HG03097 (cell line): Measurements from ENCODE around the gene DUSP14.
"Not testable (repeated sequence)": the region's sequence is repeated elsewhere in the genome, so short reads cannot be mapped to it uniquely, and the experiment has no call there.

ENCODE experiments used
- ATAC-seq: cut with Tn5 transposase; IDR thresholded peaks from one replicate; pipeline ENCODE4 v1.9.1; 2021; ENCODE audit not compliant: unreplicated experiment, low FRiP score

Gene DUSP14

DNA sequence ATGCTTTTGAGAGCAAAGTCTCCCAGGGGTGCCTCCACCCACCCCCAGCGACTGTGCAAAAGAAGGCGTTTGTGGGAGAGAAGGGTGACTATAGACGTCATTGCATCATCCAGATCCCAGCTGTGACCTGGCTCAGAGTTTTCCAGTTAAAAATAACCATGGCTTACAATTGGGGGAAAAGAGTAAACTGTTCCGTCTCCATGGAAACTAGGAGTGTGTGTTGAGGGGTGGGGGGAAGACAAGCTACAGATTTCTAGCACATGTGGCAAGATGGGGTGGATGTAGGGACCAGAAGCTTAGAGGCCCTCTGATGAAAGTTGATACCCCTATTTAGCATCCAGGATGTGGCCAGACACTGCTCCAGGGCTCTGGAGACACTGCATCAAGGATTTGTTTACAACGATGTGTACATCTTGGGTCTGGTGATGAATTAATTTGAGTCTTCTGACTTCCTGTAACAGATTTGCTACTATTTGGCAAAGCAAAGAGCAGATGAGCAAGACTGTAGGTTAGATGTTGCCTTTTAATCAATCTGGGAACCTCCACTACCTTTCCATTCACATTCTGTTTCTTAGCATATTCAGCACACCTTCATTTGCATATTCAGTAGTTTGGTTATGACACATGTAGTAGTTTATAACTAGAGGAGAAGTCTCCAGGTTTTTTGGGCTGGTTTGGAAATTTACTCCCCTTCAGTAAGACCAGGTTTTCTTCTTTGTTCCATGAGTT, 6.2 kb upstream of the DUSP14 start:
- no peak for ATAC-seq

DNA sequence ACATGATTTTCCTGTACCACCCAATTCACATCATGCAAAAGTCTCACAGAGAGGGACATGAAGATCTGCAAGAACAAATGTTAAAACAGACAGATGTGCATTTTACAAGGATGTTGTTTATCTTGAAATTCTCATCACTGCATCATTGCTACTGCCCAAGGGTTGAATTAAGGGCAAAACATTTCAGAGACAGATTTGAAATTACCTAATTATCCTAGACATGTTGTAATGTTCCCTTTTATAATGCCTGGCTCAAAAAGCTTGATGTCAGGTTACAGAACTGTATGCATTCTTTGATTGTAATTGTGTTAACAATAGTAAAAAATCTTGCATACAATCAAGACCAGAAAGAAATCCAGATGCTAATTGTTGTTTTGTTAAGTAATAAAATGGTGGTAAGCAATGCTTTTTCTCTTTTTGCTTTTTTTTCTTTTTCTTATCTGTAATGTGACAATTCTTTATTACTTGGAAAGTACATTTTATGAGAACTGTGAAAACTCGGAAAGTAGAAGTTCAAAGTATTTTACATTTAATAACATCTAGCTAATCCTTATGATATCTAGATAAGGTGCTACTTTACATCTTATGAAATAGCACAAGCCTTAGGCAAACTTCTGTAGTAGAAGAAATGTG, 3.6 kb upstream of the DUSP14 start:
- no peak for ATAC-seq

DNA sequence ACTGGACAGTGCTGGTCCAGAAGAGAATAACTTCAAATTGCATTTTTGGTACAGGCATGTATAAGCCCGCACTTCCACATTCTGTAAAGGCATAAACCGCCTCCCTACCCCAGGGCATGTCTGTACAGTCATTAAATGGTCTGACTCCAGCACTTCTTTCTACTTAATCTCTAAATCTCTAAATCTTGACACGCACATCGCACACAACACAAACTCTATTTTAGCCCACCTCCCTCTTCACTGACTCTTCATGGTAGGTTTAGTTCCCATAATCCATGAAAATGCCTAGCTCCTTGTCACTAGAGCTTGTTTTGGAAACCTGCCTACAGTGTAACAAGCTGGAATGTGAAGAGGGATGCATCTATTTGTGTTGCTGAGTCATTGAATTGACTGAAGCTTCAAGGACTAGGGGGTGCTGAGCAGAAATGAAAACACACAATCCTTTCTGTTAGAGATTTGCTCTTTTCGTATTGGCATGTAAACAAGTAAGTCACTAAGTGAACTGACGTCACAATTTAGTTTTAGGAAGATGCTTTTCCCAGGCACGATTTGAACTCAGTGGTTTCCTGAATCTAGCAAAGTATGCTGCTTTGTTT, 1.6 kb upstream of the DUSP14 start:
- ATAC-seq = no peak

DNA sequence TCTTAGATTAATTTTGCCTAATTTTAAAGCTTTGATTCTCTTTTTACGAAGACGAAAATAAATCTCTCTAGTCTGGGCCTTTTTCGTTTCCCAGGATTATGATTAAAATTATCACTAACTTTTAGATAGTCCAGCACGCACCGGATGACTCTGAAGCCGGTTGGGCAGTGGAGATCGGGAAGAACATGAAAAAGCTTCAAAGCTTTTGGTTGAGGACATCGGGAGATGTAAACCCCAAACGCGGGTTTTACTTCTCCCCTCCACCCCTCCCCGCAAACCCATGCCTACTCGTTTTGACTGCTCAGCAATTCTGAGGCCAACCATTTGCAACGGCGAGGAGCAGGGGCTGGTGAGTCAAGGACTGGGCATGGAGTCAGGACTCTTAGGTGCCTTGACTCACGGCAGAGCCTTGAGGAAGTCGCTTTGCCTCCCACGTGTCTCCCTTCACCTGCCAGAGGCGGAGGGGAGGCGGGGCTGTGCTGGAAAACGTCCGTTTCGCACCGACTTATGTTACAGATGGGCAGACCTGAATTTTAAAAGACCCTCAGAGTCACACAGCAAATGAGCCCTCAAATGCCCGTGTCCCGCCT, 989 bp upstream of the DUSP14 start:
- peak; percentile 15 for ATAC-seq

DNA sequence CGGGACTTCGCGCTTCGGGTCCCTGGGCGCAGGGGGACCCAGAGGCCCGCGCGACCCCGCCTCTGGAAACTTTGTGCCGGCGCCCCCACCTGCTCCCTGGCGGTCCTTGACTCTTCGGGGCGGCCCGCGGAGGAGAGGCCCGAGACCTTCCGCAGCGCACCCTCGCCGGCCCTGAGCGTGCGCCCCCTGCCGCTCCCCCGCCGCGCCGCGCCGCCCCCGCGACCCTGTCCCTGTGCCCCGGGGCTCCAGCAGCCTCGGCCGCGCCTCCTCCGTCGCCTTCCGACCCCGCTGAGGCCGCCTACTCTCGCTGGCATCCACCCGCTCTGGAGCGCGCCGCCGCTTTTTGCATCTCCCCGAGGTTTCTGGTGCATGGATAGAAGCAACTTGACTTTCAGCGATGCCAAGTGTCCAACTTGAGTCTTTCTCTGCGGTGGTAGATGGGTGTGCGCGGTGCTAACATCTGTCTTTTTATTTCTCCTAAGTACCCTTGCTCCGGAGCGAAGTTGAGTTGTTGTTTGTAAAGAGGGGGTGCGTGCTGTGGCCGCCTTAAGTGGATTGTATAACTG, 414 bp downstream of the DUSP14 start:
- ATAC-seq = peak; percentile 40

DNA sequence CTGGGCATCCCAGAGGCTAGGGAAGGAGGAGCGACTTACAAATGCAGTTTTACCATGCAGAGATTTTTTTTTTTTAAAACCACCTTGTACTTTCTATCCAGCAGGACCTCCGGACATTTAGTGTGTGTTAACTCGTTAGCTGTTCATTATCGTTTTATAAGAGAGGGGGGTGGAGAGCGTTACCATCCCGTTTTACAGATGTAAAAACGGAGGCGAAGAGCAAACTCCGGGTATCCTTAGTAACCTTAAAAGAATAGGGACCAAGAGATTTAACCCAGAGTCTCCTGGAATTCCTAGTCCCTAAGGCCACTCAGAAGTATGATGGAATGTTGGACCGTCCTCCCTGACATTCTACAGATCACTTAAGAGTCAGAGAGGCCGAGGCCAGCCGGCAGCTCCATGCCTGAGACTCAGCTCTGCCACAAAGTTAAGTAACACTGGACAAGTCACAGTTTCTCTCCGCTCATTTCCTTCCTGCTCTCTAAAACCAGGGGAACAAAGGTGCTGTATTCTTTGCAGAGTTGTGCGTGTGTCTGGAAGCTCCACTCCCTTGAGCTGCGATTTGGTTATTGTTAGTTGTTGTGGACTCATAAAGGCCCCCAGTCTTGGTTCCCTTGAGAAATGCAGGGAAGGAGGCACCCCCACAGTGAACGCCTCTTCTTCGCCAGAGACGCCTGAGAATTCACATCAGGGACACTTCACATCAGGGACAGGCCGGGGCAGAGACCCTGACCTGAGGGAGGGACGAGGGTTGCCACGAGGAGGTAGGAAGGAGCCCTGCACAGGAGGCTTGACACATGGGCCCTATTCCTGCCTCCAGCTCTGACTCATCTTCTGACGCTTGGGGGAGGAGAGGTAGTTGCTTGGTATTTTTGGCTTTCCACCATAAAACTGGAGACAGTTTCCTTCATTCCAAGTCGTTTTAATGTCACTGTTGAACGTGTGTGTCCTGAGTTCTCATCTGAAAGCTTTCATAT, 1.2 kb downstream of the DUSP14 start:
- ATAC-seq = no peak

DNA sequence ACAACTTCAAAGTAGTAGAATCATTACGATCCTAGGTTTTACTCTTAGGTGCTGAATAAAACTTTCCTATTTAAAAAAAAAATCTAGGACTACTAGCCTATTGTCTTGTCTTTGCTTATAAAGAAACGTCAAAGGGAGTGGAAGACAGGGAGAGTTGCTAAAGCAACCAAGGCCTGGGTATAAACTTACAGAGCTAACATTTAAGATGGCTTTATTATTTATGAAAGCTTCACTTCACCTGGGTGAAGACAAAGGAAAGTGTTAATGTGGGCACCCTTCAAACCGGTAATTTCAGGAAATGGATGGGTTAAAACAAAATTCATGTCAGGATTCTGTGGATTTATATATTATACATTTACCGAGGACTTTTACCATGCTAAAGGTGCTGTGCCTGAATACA, 2.5 kb downstream of the DUSP14 start:
- no peak for ATAC-seq

DNA sequence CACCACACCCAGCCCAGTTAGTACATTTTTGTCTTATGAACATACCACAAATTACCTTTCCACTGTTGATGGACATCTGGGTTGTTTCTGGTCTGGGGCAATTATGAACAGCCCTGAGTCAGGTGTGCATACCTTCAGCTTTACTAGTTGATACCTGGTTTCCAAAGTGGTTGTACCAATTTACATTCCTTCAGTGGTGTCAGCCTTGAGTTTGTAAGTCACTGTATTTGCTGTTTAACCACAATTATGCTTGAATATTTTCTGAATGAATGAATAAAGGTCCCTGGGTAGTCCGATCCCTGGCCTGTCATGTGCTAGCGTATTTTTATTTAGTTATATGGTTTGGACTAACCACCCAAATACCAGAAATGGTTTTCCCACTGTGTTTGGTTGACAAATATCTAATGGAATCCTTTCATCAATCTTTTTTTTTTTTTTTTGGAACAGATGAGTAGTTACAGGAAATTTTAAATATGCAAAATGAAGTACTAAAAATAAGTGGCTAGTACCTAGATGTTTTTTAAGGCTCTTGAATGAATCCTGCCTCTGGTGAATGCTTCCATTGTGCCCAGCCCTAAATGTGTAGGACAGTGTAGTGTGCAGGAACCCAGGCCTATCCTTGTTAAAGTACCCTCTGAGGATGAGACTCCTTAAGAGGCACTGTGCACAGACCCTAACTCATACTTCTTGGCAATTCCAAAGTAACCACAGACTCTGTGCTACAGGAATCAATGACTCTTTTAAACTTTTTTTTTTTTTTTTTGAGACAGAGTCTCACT, 3.7 kb downstream of the DUSP14 start:
- ATAC-seq = no peak

DNA sequence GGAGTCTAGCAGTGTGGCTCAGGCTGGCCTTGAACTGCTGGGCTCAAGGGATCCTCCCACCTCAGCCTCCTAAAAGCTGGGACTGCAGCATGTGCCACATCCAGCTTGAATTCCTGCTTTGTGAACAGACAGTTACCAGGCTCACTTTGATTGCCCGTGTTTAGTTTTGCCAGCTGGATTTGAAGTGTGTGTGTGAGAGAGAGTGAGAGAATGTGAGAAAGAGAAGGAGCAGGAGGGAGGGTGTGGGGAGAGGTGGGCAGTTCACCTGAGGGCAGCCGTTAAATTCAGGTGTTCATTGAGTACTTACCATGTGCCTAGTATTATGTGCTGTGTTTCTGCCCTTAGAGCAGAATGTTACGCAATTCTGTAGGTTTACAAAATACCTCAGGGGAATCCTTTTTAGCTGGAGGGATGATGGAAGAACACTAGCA, 4.7 kb downstream of the DUSP14 start:
- no peak for ATAC-seq

DNA sequence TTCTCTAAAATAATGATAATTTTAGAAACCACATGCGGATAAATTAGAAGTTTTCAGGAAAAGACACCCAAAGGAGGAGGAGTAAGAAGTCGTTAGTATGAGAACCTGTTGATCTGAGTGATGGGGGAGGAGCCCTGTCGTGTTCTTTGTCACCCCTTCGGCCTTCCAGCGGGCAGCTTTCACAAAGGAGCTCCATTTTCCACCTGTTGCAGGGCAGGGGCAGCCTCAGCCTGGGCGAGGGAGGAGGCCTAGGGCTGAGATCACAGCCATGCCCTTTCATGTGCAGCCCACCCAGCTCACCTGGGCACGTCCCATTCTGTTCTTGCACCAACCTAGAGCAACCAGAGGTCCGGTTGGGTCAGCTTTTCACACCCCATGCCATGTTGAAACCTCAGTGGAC, 5.3 kb downstream of the DUSP14 start:
- no peak for ATAC-seq

DNA sequence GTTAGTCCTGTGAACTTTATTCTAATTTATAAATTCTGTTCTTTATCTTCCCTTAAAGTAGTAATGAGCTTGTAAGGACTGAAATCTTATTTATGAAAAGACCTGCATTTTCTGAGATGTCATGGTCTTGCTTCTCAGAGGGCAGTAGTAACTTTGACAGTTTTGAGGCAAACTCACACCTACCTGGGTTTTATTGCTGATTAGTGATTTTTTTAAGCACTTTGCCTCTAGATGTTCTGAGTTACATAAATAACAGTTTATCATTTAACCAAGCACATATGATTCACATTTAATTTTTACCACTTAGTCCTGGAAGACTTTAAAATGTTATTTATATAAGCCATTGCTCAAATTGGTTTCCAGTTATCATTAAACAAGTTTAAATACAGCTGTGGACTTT, 10.7 kb downstream of the DUSP14 start:
- ATAC-seq = no peak

DNA sequence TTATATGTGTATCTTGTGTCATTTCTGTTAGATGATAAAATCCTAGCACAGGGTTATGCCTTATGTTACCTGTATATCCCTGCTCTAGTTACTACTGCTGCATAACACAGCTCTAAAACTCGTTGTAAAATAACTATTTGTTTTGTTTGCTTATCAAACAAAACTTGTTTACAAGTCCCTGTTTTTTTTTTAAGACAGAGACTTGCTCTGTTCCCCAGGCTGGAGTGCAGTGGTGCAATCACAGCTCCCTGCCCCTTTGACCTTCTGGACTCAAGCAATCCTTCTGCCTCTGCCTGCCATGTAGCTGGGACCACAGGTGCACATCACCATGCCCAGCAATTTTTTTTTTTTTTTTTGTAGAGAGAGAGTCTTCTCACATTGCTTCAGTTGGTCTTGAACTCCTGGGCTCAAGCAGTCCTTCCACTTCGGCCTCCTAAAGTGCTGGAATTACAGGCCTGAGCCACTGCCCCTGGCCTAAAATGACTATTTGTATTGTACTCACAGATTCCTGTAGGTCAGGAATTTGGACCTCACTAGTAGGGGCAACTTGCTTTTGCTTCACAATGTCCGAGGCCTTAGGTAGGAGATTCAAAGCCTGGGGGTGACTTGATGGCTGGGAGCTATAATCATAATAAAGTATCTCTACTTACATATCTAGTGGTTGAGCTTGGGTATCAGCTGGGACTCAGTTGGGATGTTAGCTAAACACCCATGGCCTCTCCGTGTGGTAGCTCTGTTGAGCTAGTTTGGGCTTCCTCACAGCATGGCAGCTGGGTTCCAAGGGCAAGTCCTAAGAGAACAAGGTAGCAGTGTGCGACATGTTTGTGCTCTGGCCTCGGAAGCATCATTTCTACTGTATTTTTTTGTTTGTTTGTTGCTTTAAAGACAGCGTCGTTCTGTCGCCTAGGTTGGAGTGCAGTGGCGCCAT, 12.6 kb downstream of the DUSP14 start:
- ATAC-seq = no peak

DNA sequence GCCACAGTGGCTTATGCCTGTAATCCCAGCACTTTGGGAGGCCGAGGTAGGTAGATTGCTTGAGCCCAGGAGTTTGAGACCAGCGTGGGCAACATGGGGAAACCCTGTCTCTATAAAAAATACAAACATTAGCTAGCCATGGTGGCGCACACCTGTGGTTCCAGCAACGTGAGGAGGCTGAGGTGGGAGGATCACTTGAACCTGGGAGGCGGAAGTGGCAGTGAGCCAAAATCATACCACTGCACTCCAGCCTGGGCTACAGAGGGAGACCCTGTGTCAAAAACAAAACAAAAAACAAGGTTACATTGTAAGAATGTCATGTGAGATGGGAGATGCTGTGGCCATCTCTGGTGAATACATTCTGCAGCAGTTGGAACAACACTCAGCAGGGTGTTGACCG, 13.5 kb downstream of the DUSP14 start:
- ATAC-seq = no peak

DNA sequence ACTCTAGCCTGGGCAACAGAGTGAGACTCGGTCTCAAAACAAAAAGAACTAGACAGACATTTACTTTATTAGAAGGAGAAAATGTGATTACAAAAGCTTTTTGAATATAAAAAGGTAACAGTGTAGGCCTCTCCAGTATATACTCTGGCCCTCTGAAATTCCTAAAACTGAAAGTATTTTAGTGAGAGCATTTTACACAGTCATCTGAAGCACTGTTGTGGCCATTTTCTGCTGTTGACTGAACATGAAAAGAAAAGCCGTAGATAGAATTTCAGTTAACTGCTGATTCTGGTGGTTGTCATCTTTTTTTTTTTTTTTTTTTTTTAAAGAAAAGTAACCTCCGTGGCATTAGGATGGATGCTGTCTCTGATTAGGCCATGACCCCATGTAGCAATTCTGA, 15.6 kb downstream of the DUSP14 start:
- no peak for ATAC-seq

DNA sequence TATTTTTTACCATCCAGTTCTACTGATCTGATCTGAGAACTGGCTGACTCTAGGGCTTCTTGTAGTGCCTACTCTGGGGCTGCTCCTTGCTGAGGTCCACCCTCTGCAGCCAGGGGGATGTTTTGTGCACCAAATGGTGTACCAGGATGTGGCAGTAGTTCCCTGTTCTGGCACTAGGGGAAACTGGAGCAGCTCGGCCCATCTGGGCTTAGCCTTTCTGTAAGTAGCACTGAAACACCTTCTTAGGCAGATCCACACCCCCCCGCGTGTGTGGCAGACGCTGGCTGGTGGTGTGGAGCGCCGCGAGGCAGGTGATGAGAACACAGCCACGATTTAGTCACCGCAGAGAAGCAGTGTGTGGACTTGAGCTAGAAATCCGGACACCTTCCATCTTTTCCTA, 17.0 kb downstream of the DUSP14 start:
- ATAC-seq = no peak

DNA sequence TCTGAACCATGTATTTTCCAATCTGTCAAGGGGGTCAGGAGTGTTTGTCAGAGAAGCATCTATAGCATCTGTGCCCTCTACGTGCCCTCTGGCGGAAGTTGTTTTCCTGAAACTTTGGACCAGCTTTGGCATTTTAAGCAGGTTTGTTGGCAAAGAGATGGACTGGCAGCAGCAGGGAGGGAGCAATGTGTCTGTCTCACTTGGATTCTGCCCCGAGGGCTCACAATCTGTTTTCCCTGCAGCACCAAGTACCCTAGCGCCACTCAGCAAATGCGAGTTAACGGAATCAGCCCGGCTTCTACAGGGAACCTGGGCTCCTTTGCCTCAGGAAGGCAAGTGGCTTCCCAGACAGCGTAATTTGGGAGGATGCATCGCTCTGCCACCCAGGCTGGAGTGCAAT, 17.4 kb downstream of the DUSP14 start:
- ATAC-seq = no peak

DNA sequence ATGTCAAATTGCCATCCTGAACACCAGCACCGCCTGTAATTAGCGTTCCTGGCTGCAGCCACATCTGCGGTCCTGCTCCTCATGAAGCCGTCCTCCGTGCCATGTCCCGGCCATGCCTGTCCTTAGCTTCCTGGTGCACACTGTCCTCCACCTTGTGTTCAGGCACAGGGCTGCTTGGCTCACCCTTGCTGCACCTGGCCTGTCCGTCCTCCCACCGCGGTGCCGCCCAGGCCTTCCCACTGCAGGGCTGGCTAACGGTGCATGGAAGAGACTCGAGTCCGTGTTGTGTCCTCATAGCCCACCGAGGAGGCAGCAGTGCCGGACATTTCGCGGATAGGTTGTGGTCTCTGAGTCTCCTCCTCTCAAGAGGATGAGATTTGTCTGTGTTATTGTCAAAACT, 20.4 kb downstream of the DUSP14 start:
- no peak for ATAC-seq

DNA sequence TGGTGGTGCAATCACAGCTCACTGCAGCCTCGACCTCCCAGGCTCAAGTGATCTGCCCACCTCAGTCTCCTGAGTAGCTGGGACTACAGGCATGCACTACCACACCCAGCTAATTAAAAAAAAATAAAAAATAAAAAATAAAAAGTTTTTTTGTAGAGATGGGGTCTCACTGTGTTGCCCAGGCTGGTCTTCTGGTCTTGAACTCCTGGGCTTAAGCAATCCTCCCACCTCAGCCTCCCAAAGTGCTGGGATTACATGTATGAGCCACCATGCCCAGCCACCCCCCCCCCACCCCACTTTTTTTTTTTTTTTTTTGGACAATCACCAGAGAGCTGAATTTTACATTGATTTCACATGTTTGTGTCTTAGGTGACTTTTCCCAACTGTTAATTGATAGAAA, 22.0 kb downstream of the DUSP14 start:
- ATAC-seq = not testable (repeated sequence)
